ENCODE results near the gene CAPZB. TPM values are rescaled to one million over a fixed set of nuclear protein-coding genes. Genes with fewer than 3 reads are reported as not detected.

CAPZB gene
- polyA plus RNA-seq, 1 donor from 2014 or later: 159 TPM

DNA sequence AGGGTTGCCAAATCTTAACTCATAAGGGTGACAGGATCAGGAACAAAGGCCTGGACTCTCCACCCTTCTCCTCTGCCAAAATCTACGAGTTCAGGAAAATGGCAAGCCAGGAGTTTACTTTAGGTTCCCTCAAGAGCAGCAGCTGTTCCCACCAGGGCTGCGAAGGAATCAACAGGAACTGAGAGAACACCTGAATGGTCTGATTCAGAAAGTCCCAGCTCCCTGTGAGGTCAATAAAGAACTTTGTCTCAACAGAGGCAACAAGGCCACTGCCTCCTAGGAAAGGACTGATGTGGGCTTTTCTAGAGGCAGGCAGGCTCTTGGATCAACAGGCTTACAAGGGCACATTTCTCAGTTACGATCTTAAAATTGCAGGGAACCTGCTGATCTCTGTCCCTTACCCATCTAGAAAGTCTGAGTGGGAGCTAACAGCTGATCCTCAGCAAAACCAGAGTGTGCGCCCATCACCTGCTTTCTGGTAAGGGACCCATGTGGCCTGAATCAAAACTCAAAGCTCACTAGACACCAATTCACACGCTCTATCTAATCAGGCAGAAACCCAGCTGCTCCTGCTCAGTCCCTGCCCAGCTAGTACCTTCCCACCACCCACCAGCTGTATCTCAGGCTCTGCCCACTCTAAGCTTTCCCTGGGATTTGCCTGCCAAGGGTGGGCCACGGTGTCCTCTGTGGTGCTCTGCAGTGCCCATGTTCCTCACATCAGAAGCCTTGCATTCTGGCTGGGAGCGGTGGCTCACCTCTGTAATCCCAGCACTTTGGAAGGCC, 83.1 kb downstream of the CAPZB start:
- no peaks in the 10 kb centered on the region for H4K20me1 ChIP-seq (ENCODE audit: insufficient read depth)
- H3K4me2 ChIP-seq (ENCODE audit: low read length): no peak overlapping the region

DNA sequence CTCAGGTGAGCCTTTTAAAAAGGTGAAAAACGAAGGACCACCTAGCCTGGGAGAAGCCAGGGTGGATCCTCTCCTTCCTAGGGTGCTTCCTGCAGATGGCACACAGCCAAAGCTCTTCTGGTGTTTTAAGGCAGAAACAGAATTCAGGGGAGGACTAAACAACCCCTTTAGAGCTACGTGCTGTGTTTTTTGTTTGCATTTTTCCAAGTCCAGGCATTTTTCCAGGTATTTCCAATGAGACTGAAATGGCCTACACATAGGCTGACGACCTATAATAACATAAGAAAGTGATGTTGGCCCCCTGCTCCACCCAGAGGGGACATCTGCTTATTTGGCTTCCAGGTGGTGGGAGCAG, 83.8 kb downstream of the CAPZB start:
- H3K4me2 ChIP-seq (ENCODE audit: low read length): no peak overlapping the region
- TF ChIP-seq, protein P1, sequence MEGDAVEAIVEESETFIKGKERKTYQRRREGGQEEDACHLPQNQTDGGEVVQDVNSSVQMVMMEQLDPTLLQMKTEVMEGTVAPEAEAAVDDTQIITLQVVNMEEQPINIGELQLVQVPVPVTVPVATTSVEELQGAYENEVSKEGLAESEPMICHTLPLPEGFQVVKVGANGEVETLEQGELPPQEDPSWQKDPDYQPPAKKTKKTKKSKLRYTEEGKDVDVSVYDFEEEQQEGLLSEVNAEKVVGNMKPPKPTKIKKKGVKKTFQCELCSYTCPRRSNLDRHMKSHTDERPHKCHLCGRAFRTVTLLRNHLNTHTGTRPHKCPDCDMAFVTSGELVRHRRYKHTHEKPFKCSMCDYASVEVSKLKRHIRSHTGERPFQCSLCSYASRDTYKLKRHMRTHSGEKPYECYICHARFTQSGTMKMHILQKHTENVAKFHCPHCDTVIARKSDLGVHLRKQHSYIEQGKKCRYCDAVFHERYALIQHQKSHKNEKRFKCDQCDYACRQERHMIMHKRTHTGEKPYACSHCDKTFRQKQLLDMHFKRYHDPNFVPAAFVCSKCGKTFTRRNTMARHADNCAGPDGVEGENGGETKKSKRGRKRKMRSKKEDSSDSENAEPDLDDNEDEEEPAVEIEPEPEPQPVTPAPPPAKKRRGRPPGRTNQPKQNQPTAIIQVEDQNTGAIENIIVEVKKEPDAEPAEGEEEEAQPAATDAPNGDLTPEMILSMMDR (IDR thresholded peaks at IDR 0.05; ENCODE audit: poor library complexity, severe bottlenecking): no peak
- TF ChIP-seq RAD21 (conservative IDR thresholded peaks at IDR 0.05): no peak
- TF ChIP-seq MXI1 (conservative IDR thresholded peaks at IDR 0.05; ENCODE audit: poor library complexity, severe bottlenecking): no peak
- TF ChIP-seq, protein P2, sequence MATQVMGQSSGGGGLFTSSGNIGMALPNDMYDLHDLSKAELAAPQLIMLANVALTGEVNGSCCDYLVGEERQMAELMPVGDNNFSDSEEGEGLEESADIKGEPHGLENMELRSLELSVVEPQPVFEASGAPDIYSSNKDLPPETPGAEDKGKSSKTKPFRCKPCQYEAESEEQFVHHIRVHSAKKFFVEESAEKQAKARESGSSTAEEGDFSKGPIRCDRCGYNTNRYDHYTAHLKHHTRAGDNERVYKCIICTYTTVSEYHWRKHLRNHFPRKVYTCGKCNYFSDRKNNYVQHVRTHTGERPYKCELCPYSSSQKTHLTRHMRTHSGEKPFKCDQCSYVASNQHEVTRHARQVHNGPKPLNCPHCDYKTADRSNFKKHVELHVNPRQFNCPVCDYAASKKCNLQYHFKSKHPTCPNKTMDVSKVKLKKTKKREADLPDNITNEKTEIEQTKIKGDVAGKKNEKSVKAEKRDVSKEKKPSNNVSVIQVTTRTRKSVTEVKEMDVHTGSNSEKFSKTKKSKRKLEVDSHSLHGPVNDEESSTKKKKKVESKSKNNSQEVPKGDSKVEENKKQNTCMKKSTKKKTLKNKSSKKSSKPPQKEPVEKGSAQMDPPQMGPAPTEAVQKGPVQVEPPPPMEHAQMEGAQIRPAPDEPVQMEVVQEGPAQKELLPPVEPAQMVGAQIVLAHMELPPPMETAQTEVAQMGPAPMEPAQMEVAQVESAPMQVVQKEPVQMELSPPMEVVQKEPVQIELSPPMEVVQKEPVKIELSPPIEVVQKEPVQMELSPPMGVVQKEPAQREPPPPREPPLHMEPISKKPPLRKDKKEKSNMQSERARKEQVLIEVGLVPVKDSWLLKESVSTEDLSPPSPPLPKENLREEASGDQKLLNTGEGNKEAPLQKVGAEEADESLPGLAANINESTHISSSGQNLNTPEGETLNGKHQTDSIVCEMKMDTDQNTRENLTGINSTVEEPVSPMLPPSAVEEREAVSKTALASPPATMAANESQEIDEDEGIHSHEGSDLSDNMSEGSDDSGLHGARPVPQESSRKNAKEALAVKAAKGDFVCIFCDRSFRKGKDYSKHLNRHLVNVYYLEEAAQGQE (IDR thresholded peaks at IDR 0.05; ENCODE audit: borderline replicate concordance): no peak
- no peak for TF ChIP-seq EZH2 (IDR thresholded peaks at IDR 0.05; ENCODE audit: borderline replicate concordance, insufficient read depth, low read length, poor library complexity, severe bottlenecking)
- TF ChIP-seq EP300 (conservative IDR thresholded peaks at IDR 0.05; ENCODE audit: poor library complexity, severe bottlenecking): no peak
- TF ChIP-seq TAF1 (IDR thresholded peaks at IDR 0.05; ENCODE audit: low read depth): no peak
- TF ChIP-seq SMC3 (conservative IDR thresholded peaks at IDR 0.05; ENCODE audit: poor library complexity): no peak
- TF ChIP-seq POLR2AphosphoS5 (IDR thresholded peaks at IDR 0.05): no peak

More for the DNA sequence above, 83.1 kb downstream of the CAPZB start:
- Histone ChIP-seq H2AFZ (ENCODE audit: low read depth, low read length) (no peak overlapping the region), H3K9me2 (ENCODE audit: insufficient read depth, low read length) (no peaks in the 10 kb centered on the region), H3K36me3 (ENCODE audit: insufficient read depth, low read length) (no peaks in the 10 kb centered on the region), H3F3A (ENCODE audit: insufficient read depth, low read length, poor library complexity, severe bottlenecking) (no peaks in the 10 kb centered on the region), H3K4me3 (ENCODE audit: low read length) (no peak overlapping the region), H3K27me3 (ENCODE audit: insufficient read depth, low read depth, low read length) (no peaks in the 10 kb centered on the region), H3K9me3 (ENCODE audit: low read length) (no peaks in the 10 kb centered on the region), H3K27ac (ENCODE audit: low read length) (no peak overlapping the region), H3K9ac (ENCODE audit: low read length) (no peak overlapping the region), H3K79me2 (replicated peaks; ENCODE audit: insufficient read depth, low read length) (no peaks in the 10 kb centered on the region)
- TF ChIP-seq, protein P1 (IDR thresholded peaks at IDR 0.05; ENCODE audit: poor library complexity, severe bottlenecking): no peak
- TF ChIP-seq MXI1 (conservative IDR thresholded peaks at IDR 0.05; ENCODE audit: poor library complexity, severe bottlenecking) (no peak), SMC3 (conservative IDR thresholded peaks at IDR 0.05; ENCODE audit: poor library complexity) (no peak), EP300 (conservative IDR thresholded peaks at IDR 0.05; ENCODE audit: poor library complexity, severe bottlenecking) (no peak), EZH2 (IDR thresholded peaks at IDR 0.05; ENCODE audit: borderline replicate concordance, insufficient read depth, low read length, poor library complexity, severe bottlenecking) (no peak), RAD21 (conservative IDR thresholded peaks at IDR 0.05) (no peak), POLR2AphosphoS5 (IDR thresholded peaks at IDR 0.05) (no peak)
- TF ChIP-seq, protein P2 (IDR thresholded peaks at IDR 0.05; ENCODE audit: borderline replicate concordance): no peak

More for the DNA sequence above, 83.8 kb downstream of the CAPZB start:
- no peak overlapping the region for H3K9ac ChIP-seq (ENCODE audit: low read length)
- H3K79me2 ChIP-seq (replicated peaks; ENCODE audit: insufficient read depth, low read length): no peaks in the 10 kb centered on the region
- no peaks in the 10 kb centered on the region for H3K9me2 ChIP-seq (ENCODE audit: insufficient read depth, low read length)
- H3K36me3 ChIP-seq (ENCODE audit: insufficient read depth, low read length): no peaks in the 10 kb centered on the region
- H3K4me3 ChIP-seq (ENCODE audit: low read length): no peak overlapping the region
- no peak overlapping the region for H3K27ac ChIP-seq (ENCODE audit: low read length)
- H2AFZ ChIP-seq (ENCODE audit: low read depth, low read length): no peak overlapping the region
- H4K20me1 ChIP-seq (ENCODE audit: insufficient read depth): no peaks in the 10 kb centered on the region
- no peaks in the 10 kb centered on the region for H3F3A ChIP-seq (ENCODE audit: insufficient read depth, low read length, poor library complexity, severe bottlenecking)
- no peaks in the 10 kb centered on the region for H3K9me3 ChIP-seq (ENCODE audit: low read length)
- no peaks in the 10 kb centered on the region for H3K27me3 ChIP-seq (ENCODE audit: insufficient read depth, low read depth, low read length)
